KG1 (cell line): ENCODE results near the gene CFLAR.
"Not testable (repeated sequence)": the region's sequence is repeated elsewhere in the genome, so short reads cannot be mapped to it uniquely, and the experiment has no call there.

Experiments
- DNase-seq: peaks from one replicate; lab custom pipeline; 2025; lab: John Stamatoyannopoulos, UW

CFLAR gene

GRCh38 chr2:201149064-201149820, 33.3 kb downstream of the CFLAR start:
- DNase-seq, result no peak

GRCh38 chr2:201149821-201150165, 33.8 kb downstream of the CFLAR start:
- DNase-seq, result not testable (repeated sequence)

- DNase-seq, result no peak
Measured at GRCh38 chr2:201150454-201151020, 34.6 kb downstream of the CFLAR start.

- no peak for DNase-seq
Measured at GRCh38 chr2:201151127-201151981, 35.4 kb downstream of the CFLAR start.

DNA sequence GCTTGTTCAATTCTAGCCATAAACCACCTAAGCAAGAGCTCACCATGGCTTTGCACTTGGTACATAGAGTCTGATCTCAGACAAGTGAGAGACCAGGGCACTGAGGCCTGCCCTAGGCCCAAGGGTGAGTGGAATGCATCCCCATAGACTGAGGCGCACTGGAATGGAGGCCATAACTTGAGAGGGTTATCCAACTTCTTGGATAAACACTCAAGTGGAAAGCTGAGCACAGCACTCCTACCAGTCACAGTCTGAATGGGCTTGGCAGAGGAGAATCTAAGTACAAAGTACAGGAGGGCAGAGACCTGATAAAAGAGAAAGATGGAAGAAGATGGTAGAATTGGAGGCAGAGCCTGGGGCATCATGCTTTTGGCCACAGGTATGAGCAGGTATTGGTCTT, 36.6 kb downstream of the CFLAR start:
- no peak for DNase-seq

DNA sequence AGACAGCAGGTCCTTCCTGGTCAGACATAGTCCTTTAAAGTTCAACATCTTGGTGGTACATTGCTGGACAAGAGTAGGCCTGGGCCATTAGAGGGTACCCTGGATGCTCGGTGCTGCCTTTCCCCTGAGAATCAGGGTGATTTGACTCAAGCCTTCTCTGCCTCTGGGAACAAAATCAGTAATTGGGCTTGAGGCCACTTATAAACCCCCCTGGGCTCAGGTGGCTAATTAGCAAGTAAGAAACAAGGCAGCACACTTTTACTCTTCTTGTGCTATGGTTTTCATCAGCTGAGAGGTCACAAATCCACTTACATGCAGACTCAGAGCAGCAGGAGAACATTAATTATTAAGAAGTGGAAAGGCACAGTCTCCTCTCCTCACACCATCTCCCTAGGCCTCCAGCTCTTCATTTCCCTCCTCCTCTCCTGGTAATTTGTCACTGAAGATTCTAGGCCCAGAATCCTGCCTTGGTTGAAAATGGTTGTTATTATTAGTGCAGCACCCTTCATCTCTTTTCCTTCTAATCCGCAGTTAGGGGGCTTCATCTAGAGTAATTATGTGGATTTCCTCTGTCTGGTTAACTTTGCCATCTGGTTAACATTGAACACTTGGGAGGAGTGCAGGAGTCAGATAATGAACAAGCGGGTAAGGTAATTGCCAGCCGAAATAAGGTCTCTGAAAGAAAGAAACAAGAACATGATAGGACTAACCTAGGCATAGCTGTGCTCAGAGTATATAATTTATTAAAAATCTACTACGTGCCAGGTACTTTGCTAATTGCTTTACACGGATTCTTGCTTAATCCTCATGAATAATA, 37.2 kb downstream of the CFLAR start:
- no peak for DNase-seq

DNA sequence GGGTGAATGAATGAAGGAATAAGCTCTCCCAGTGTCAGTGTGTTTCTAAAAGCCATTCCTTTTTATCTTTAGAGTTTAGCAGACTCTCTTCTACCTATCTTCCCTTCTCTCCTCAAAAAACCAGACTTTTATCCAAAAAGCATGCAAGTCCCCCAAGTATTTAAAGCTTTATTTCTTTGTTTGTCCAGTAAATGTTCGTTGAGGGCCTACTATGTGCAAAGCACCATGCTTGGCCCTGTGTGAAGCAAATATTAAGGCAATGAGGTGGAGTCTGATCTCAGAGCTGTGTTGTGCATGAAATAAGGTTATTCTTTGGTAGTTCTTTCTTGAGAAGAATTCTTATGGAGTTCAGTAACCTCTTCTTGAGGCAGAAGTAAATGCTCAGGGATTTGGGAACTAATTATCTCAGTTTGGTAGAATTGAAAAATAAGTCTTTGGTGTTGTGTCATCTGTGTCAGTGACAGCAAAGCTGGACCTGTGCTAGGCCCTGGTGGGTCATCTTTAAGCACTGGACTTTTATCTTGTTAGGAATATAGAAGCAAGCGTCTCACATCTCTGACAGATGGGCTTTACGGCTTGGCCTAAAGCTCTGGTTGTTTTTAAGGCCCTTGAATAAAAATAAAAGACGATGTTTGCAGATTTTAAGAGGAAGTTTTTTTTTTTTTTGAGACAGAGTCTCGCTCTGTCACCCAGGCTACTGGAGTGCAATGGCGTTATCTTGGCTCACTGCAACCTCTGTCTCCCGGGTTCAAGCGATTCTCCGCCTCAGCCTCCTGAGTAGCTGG, 38.8 kb downstream of the CFLAR start:
- no peak for DNase-seq

DNA sequence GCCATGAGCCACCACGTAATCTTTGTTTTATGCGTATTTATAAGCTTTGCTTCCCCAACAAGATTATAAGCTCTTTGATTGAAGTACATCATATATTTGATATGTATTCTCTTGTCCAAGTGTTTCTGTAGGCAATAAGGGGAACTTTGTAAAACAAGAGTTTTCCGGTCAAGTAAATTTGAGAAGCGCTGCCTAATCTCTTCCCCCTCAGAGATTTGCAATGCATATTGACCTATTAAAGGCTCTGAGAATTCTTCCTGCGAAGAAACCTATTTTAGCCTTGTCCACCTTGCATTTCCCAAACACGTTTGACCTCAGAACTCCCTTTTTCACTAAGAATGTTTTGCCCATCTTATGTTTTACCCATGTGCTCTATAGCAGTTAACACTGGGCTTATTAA, 40.1 kb downstream of the CFLAR start:
- no peak for DNase-seq

DNA sequence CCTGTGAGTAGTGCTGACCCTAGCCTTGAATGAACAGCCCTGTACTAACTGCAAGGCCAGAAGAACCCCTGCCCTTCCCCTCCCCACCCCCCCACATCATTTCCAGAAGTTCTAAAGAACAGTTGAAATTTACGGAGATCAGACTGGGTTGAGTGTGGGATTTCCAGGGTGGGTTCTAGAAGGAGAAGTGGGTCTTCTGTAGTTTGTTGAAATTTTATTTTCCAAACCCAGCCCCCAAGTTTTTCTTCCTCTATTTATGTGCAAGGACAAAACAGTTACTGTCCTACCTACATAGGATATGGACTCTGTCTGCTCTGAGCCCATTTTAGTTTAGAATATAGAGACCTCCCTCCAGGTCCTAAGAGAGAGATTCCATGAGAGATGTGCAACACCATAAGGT, 40.7 kb downstream of the CFLAR start:
- DNase-seq, result no peak

- no peak for DNase-seq
Measured at GRCh38 chr2:201157694-201158093, 41.7 kb downstream of the CFLAR start.

- DNase-seq, result peak; percentile 39
Measured at GRCh38 chr2:201158111-201158929, 42.4 kb downstream of the CFLAR start.

GRCh38 chr2:201164166-201164565, 48.2 kb downstream of the CFLAR start:
- DNase-seq, result no peak

DNA sequence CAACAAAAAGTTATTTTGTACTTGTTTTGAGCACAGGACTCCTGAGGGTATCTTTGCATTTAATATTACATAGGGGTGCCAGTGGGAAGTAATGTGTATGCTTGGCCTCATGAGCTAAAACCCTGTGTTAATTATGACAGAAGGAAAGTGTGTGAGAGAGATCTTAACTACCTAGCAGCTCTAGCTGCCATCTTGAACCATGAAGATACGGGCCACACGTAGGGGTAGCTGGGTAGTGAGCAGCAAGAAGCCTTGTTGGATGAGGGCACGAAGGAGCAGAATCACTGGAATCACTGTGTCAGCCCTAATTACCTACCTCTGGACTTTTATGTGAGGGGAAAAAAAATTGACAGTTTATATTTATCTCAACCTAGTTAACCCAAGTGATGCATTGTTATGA, 51.6 kb downstream of the CFLAR start:
- DNase-seq, result no peak

GRCh38 chr2:201168496-201168895, 52.5 kb downstream of the CFLAR start:
- DNase-seq, result not testable (repeated sequence)

- no peak for DNase-seq
Measured at GRCh38 chr2:201171259-201171814, 55.4 kb downstream of the CFLAR start.

- DNase-seq, result no peak
Measured at GRCh38 chr2:201172279-201172678, 56.3 kb downstream of the CFLAR start.

- no peak for DNase-seq
Measured at GRCh38 chr2:201174687-201175086, 58.7 kb downstream of the CFLAR start.

DNA sequence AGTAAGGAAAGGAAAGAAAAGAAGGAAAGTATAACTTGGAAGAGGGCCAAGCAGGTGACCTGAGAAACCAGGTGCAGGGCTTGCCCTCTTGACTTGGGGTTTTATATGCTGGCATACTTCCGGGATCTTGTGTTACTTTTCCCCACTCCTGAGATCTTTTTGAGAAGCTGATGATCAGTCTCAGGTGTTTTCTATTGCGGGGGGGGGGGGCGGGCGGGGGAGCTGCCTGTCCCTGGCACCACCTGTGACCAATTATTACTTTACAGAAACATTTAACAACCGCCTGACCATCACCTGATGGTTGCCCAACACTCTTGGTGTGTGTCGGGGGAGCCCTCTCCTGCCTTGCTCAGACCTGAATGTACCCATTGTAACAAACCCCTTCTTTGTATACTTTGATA, 60.1 kb downstream of the CFLAR start:
- DNase-seq, result no peak

DNA sequence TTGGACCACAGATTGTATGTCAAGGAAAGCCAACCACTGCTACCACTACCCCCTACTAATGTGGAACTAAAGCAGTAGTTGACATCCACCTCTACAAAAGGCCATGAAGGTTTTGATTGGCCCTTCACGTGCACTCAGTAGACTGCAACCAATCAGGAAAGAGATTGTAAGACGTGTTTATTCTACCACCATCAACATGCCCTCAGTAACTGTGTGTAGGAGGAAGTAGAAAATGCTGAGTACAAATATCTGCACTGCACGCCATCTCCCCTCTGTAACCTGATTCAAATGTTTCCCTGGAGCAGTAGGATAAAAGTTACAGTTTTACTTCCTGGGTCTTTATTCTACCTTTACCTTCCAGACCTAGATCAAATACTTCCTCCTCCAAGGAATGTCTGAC, 64.0 kb downstream of the CFLAR start:
- DNase-seq, result no peak
